ENCODE data around the gene TNFRSF4. TPM values are rescaled to one million over a fixed set of nuclear protein-coding genes. Genes with fewer than 3 reads are reported as not detected.

Gene TNFRSF4
- total RNA-seq, 6 donors from 2014 or later, result 0.46 to 15.4 (median 2.4) TPM

- TF ChIP-seq POLR2A (IDR thresholded peaks at IDR 0.05) (no peak), POLR2AphosphoS5 (IDR thresholded peaks at IDR 0.05) (no peak), EP300 (IDR thresholded peaks at IDR 0.05) (no peak)
- DNase-seq (no peak), ATAC-seq (ENCODE audit: low FRiP score in 2 of 2) (no peak)
- Histone ChIP-seq H3K4me1 (no peaks in the 10 kb centered on the region), H3K36me3 (no peaks in the 10 kb centered on the region), H3K9me3 (peaks cover 0 to 6% (median 0%) of the 10 kb centered on the region in 4 donors), H3K27ac (no peak overlapping the region), H3K27me3 (no peaks in the 10 kb centered on the region), H3K4me3 (no peak overlapping the region)
- WGBS, 2 donors, result 75 to 80% methylated on average over 5 of the region's 5 CpGs
Measured at GRCh38 chr1:1189111-1189510, 24.8 kb downstream of the TNFRSF4 start.

- Histone ChIP-seq H3K4me3 (no peak overlapping the region), H3K9me3 (peaks cover 0 to 6% (median 0%) of the 10 kb centered on the region in 4 donors), H3K27ac (no peak overlapping the region), H3K36me3 (no peaks in the 10 kb centered on the region), H3K27me3 (no peaks in the 10 kb centered on the region), H3K4me1 (peaks cover 0 to 7% (median 3%) of the 10 kb centered on the region in 4 donors)
- DNase-seq, result no peak
- no peak for ATAC-seq (ENCODE audit: low FRiP score in 2 of 2)
- no peak for TF ChIP-seq EP300 (IDR thresholded peaks at IDR 0.05)
- no peak for TF ChIP-seq POLR2AphosphoS5 (IDR thresholded peaks at IDR 0.05)
- no peak for TF ChIP-seq POLR2A (IDR thresholded peaks at IDR 0.05)
- TF ChIP-seq CTCF (IDR thresholded peaks at IDR 0.05), result no peak
Measured at GRCh38 chr1:1187938-1188337, 26.0 kb downstream of the TNFRSF4 start.

GRCh38 chr1:1185101-1185765 is 28.7 kb downstream of the TNFRSF4 start:
- 89 to 90% methylated on average over 9 to 31 of the region's 31 CpGs for WGBS, 2 donors
- Histone ChIP-seq H3K4me3 (no peak overlapping the region), H3K36me3 (no peaks in the 10 kb centered on the region), H3K9me3 (no peaks in the 10 kb centered on the region), H3K4me1 (peaks cover 0 to 17% (median 5%) of the 10 kb centered on the region in 4 donors), H3K27ac (no peak overlapping the region), H3K27me3 (no peaks in the 10 kb centered on the region)
- ATAC-seq (ENCODE audit: low FRiP score in 2 of 2) (no peak), DNase-seq (peak in 1 of 2 donors; percentile 84)
- TF ChIP-seq POLR2AphosphoS5 (IDR thresholded peaks at IDR 0.05) (no peak), EP300 (IDR thresholded peaks at IDR 0.05) (no peak), POLR2A (IDR thresholded peaks at IDR 0.05) (no peak), CTCF (IDR thresholded peaks at IDR 0.05) (no peak)

GRCh38 chr1:1183833-1184775 is 29.8 kb downstream of the TNFRSF4 start:
- H3K36me3 ChIP-seq, result no peaks in the 10 kb centered on the region
- TF ChIP-seq CTCF (IDR thresholded peaks at IDR 0.05) (no peak), POLR2A (IDR thresholded peaks at IDR 0.05) (no peak), POLR2AphosphoS5 (IDR thresholded peaks at IDR 0.05) (no peak), EP300 (IDR thresholded peaks at IDR 0.05) (no peak)
- H3K27me3 ChIP-seq, result no peaks in the 10 kb centered on the region
- WGBS, 2 donors, result 88 to 91% methylated on average over 24 to 33 of the region's 33 CpGs
- DNase-seq (peak in 1 of 2 donors; percentile 47), ATAC-seq (ENCODE audit: low FRiP score in 2 of 2) (no peak)
- H3K27ac ChIP-seq, result no peak overlapping the region
- no peaks in the 10 kb centered on the region for H3K9me3 ChIP-seq
- H3K4me1 ChIP-seq, result peaks cover 0 to 17% (median 5%) of the 10 kb centered on the region in 4 donors
- H3K4me3 ChIP-seq, result no peak overlapping the region

GRCh38 chr1:1183221-1183747 is 30.7 kb downstream of the TNFRSF4 start:
- no peak for TF ChIP-seq POLR2A (IDR thresholded peaks at IDR 0.05)
- TF ChIP-seq EP300 (IDR thresholded peaks at IDR 0.05), result no peak
- TF ChIP-seq CTCF (IDR thresholded peaks at IDR 0.05), result no peak
- TF ChIP-seq POLR2AphosphoS5 (IDR thresholded peaks at IDR 0.05), result no peak
- DNase-seq (peak in 1 of 2 donors; percentile 80), ATAC-seq (ENCODE audit: low FRiP score in 2 of 2) (peak in 1 of 2 donors; percentile 5)
- H3K36me3 ChIP-seq, result no peaks in the 10 kb centered on the region
- H3K9me3 ChIP-seq, result no peaks in the 10 kb centered on the region
- H3K4me1 ChIP-seq, result peaks cover 0 to 17% (median 5%) of the 10 kb centered on the region in 4 donors
- H3K4me3 ChIP-seq, result peak overlapping the region in 3 of 4 donors; percentile 26 to 41 (median 30)
- peak overlapping the region in 1 of 4 donors; percentile 61 for H3K27ac ChIP-seq
- WGBS, 2 donors, result 83 to 84% methylated on average over 19 to 20 of the region's 21 CpGs
- no peaks in the 10 kb centered on the region for H3K27me3 ChIP-seq

Measured in upper lobe of left lung (tissue), 6 donors.